ENCODE results near the gene LRRC57. TPM values are rescaled to one million over a fixed set of nuclear protein-coding genes. Genes with fewer than 3 reads are reported as not detected.

LRRC57 gene
- total and polyA plus RNA-seq, 2 of the 13 experiments (the other 11 are each of a cell fraction or from before 2014, with no cell fraction given), result 5.8 to 14.8 TPM

GRCh38 chr15:42495361-42496212, 53.0 kb downstream of the LRRC57 start, which contains the start of gene SNAP23 (continued):
- TF ChIP-seq ZNF318 (CRISPR knock-in tag; IDR thresholded peaks at IDR 0.05) (no peak), ZKSCAN1 (IDR thresholded peaks at IDR 0.05; ENCODE audit: low read length) (no peak), ELF3 (CRISPR knock-in tag; IDR thresholded peaks at IDR 0.05) (peak; percentile 51; the same call in 1 of the 2 replicates), ZBTB8A (CRISPR knock-in tag; IDR thresholded peaks at IDR 0.05; ENCODE audit: borderline replicate concordance, low read depth) (no peak), RFXANK (CRISPR knock-in tag; IDR thresholded peaks at IDR 0.05) (no peak), PCBP2 (optimal IDR thresholded peaks at IDR 0.05; ENCODE audit: low read depth, low read length, poor library complexity, severe bottlenecking) (no peak), ZNF687 (CRISPR knock-in tag; IDR thresholded peaks at IDR 0.05) (peak; percentile 92), ZNF350 (CRISPR knock-in tag; IDR thresholded peaks at IDR 0.05; ENCODE audit: borderline replicate concordance, low read depth) (peak; percentile 80), ZNF143 (CRISPR knock-in tag; IDR thresholded peaks at IDR 0.05) (0 out of 2 replicates have a peak, but pooled peaks have one; percentile 19), ZNF607 (CRISPR knock-in tag; IDR thresholded peaks at IDR 0.05; ENCODE audit: borderline replicate concordance) (0 out of 2 replicates have a peak, but pooled peaks have one; percentile 25), ZNF543 (CRISPR knock-in tag; IDR thresholded peaks at IDR 0.05) (0 out of 2 replicates have a peak, but pooled peaks have one; percentile 23), ZNF33B (CRISPR knock-in tag; IDR thresholded peaks at IDR 0.05) (no peak)

All from HepG2 (cell line).